ENCODE data around the gene KAZN.

KAZN gene

GRCh38 chr1:14999441-14999840 lies 401.0 kb downstream of the KAZN start:
- DNase-seq: no peak

DNA sequence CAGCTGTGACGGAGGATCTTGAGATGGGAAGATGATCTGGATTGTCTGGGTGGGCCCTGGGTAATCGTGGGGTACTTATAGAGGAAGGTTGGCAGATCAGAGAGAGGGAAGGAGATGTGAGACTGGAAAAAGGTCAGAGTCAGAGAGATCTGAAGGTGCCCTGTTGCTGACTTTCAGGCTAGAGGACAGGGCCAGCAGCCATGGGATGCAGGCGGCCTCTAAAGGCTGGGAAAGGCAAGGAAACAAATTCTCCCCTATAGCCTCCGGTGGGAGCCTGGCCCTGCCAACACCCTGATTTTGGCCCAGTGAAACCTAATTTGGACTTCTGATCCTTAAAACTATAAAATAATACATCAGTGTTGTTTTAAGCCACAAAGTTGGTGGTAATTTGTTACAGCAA lies 401.5 kb downstream of the KAZN start:
- no peak for DNase-seq

DNA sequence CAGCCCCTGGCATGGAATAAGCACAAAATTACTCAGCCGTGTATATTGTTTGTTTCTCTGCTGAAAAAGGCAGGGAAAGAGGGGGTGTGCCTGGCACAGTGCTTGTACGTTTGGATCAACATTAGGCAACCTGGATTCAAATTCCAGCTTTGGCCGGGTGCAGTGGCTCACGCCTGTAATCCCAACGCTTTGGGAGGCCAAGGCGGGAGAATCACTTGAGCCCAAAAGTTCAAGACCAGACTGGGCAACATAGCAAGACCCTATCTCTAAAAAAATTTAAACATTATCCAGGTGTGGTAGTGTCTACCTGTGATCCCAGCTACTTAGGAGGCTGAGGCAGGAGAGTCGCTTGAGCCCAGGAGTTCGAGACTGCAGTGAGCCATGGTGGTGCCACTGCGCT lies 402.2 kb downstream of the KAZN start:
- DNase-seq: no peak

- no peak for DNase-seq
These were observed 402.9 kb downstream of the KAZN start for GRCh38 chr1:15001317-15001915.

DNA sequence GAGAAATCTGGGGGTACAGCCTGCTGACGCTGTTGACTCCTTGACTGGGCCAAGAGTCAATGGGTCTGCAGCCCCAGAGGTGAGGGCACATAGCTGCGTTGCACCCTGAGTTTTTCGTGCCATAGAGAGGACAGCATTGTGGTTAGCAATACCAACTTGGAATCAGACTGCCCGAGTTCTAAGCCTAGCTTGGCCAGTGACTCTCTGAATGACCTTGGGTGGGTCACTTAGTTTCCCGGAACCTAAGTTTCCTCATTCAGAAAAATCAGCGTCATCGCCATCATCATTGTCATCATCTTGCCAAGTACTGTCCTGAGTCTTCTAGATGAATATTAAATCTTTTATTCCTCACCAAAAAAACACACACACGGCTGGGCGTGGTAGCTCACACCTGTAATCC lies 403.8 kb downstream of the KAZN start:
- DNase-seq: no peak

DNA sequence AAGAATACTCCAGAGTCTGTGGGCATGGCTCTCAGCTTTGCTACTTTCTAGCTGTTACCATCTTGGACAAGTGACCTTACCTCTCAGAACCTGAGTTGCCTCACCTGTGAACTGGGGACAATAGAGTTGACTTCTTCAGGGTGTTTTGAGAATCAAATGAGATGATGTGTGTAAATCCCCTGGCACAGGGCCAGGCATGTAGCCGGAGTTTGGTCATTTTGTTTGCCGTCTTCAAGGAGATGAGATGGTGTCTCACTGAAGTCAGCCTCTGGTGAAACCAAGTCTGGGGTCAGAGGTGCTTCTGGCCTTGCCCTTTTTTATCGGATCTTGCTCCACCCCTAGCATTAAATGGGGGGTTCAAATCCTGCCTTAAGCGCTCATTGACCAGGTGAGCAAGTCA lies 405.9 kb downstream of the KAZN start:
- DNase-seq: no peak

- no peak for DNase-seq
These were observed 406.6 kb downstream of the KAZN start for GRCh38 chr1:15005116-15005515.

DNA sequence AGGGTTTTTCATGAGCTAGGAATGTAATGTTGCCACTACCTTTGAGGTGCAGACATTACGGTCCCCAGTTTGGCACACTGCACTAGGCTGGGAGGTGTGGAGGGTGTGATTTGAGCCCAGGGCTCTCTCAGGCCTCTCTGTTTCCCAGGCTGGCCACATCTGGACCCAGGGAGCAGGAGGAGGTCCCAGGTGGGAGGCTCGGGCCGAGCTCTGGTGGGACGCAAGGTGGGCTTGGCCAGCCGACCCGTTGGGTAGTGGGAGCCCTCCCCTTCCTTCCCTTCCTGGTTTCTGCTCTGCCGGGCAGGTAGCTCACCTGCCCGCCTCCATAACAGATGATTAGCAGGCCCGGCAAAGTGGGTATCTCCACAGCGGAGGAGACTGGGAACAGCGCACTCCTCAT lies 408.9 kb downstream of the KAZN start:
- DNase-seq: no peak

- no peak for DNase-seq
These were observed 409.4 kb downstream of the KAZN start for GRCh38 chr1:15007842-15008241.

GRCh38 chr1:15008783-15009729 lies 410.6 kb downstream of the KAZN start:
- no peak for DNase-seq

DNA sequence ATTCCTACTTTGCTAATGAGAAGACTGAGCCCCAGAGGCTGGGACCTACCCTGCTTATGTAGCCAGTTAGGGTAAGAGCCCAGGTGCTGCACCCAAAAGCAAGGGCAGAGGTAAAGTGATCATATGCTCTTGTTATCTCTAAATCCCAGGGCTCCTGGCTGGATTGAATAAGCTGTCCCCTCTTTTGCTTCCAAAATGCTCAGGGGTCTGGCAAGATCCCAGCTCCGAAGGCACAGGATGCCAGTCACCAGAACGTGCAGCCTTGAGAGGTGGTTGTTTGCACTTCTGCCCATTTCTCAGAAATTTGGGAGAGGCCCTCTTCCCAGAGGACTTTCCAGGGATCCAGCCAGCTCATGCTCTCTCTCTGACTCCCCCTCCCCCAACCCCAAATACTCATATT lies 412.7 kb downstream of the KAZN start:
- DNase-seq: no peak

- DNase-seq: no peak
These were observed 413.2 kb downstream of the KAZN start for GRCh38 chr1:15011661-15012060.

DNA sequence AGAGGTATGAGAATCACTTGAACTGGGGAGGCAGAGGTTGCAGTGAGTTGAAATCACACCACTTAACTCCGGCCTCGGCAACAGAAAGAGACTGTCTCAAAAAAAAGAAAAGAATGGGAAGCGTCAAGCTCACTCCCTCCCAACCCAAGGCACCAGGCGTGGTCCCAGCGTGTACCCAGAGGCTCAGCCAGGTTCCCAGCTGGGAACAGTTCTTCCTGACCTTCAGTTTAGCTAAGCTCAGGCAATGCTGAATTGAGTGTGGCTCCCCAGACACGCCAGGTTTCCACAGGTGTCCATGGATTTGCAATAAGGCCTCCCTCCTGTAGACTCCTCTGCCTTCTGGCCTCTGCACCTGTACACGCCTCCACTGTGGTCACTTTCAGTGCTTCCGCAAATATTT lies 414.3 kb downstream of the KAZN start:
- no peak for DNase-seq

GRCh38 chr1:15013767-15014166 lies 415.3 kb downstream of the KAZN start:
- no peak for DNase-seq

GRCh38 chr1:15014516-15014915 lies 416.0 kb downstream of the KAZN start:
- no peak for DNase-seq

- DNase-seq: no peak
These were observed 417.5 kb downstream of the KAZN start for GRCh38 chr1:15016001-15016400.

DNA sequence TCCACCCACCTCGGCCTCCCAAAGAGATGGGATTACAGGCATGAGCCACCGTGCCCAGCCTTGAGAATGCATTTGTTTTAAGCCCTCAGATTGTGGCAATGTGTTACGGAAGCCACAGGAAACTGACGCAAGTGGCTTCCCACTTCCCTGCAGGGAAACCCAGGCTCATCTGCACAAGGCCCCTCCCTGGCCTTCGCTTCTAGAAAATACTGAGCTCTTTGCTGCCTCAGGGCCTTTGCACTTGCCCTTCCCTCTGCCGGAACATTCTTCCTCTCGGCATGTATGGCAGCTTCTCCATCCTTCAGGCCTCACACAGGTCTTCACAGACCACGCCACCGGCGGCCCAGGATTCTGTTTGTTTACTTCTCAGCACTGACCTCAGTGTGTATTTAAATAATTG lies 418.0 kb downstream of the KAZN start:
- DNase-seq: no peak

DNA sequence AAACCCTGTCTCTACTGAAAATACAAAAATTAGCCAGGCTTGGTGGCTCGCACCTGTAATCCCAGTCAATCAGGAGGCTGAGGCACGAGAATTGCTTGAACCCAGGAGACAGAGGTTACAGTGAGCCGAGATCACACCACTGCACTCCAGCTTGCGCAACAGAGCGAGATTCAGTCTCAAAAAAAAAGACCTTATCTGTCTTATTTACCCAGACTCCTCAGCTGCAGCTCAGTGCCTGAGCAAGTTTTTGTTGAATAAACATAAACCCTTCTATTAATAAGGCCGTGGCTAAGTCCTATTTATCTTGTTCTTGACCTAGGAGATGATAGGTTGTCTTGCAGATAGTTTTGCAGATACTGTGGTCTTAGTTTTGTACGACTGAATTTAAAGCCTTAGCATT lies 418.6 kb downstream of the KAZN start:
- DNase-seq: no peak

DNA sequence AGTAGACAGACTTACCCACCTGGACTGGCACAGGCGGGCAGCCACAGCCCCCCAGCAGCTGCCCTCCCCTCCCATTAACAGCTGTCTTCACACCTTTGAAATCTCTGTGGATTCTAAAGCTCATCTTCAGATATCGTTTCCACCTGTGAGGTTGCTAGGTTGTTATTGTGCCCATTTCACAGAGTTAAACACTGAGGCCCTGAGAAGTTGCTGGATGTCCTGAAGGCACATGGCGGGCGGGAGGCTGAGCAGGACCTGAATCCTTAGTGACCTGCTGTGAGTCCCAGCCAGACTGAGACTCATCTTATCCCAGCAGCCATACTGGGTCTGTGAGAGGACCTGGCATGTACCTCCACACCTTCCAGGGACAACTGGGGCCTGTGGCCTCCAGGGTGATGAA lies 420.3 kb downstream of the KAZN start:
- DNase-seq: no peak

- DNase-seq: no peak
These were observed 422.7 kb downstream of the KAZN start for GRCh38 chr1:15020943-15021745.

DNA sequence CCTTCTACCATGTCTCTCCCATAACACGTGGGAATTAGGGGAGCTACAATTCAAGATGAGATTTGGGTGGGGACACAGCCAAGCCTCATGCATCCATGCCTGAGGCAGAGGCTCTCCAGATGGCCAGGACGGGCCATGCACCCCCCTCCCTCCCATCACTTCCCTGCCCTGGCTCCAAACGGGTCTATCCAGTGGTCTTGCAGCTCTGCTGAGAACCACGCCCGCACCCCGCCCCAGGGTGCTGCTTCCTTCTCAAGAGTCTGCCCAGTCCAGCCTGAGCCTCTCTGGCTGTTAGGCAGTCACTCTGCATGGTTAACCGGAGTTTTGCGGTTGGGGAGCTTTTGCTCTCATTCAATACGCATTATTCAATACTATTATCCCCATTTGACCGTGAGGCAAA lies 423.6 kb downstream of the KAZN start:
- DNase-seq: no peak

DNA sequence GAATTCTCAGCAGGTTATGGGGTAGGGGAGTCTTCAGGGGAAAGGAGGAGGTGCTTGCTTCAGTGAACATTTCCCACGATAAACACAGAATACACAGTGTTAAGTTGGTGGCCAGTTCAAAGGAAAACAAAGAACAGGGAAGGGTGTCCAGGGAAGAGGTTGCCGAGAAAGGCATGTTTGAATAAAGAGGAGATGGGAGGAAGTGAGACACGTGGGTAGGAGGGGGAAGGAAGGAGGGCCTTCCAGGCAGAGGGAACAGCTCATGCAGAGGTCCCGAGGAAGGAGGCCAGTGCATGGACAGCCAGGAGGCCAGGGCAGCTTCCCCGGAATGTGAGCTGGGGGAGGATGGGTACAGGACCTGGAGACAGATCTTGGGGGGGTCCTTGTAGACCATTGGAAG lies 424.7 kb downstream of the KAZN start:
- DNase-seq: no peak

DNA sequence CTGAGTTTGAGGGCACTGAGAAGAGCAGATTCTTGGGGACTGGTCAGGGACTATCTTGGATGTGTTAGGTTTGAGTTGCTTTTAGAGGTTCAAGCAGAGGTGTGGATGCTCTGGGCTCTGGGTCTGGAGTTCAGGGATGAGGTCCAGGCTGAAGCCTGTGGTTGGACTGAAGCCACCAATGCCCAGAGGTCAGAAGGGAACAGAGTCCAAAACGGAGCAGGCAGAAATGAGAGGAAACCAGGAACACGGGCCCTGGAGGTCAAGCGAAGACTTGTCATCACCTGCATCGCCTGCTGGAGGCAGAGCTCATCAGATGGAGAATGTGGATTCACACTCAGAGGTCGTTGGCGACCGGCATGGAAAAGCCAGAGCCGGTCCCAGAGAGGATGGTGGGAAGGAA lies 425.5 kb downstream of the KAZN start:
- DNase-seq: no peak

- DNase-seq: no peak
These were observed 427.6 kb downstream of the KAZN start for GRCh38 chr1:15026117-15026489.
